RWPE1 (cell line): Measurements from ENCODE around the gene PRXL2B.

ENCODE experiments used
- CTCF ChIA-PET: fragments of 350-600 bp; sonication (Branson Sonifier 250); formaldehyde crosslinking; extraction: SDS; loops from one replicate; lab custom pipeline; 2021; lab: Yijun Ruan, JAX
- POLR2A ChIA-PET: fragments of 400-600 bp; formaldehyde crosslinking; extraction: SDS; loops from one replicate; lab custom pipeline; 2020; ENCODE audit warnings: antibody characterized with exemption; ENCODE audit not compliant: low non-redundant PET; lab: Yijun Ruan, JAX
- DNase-seq: peaks from one replicate; pipeline ENCODE4 v3.0.0; 2012; ENCODE audit warnings: low spot score
- H3K27ac ChIP-seq: fragments of 450-650 bp; 2 replicates; pipeline ENCODE4 v1.5.1; 2017
- TF ChIP-seq, protein P1 (sequence below): fragments of 450-650 bp; conservative IDR thresholded peaks from 2 replicates; pipeline ENCODE4 v1.5.1; 2017; ENCODE audit warnings: low read depth, mild to moderate bottlenecking

PRXL2B gene

GRCh38 chr1:2580691-2581090, 5.9 kb upstream of the PRXL2B start:
- ChIA-PET CTCF (no interaction called here), POLR2A (no interaction called here)
- TF ChIP-seq, protein P1, sequence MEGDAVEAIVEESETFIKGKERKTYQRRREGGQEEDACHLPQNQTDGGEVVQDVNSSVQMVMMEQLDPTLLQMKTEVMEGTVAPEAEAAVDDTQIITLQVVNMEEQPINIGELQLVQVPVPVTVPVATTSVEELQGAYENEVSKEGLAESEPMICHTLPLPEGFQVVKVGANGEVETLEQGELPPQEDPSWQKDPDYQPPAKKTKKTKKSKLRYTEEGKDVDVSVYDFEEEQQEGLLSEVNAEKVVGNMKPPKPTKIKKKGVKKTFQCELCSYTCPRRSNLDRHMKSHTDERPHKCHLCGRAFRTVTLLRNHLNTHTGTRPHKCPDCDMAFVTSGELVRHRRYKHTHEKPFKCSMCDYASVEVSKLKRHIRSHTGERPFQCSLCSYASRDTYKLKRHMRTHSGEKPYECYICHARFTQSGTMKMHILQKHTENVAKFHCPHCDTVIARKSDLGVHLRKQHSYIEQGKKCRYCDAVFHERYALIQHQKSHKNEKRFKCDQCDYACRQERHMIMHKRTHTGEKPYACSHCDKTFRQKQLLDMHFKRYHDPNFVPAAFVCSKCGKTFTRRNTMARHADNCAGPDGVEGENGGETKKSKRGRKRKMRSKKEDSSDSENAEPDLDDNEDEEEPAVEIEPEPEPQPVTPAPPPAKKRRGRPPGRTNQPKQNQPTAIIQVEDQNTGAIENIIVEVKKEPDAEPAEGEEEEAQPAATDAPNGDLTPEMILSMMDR: no peak
- no peak for DNase-seq
- H3K27ac ChIP-seq: no peak overlapping the region

- POLR2A ChIA-PET: interaction anchor here (0.5 kb wide), 1 partner anchor 350 kb away, joined by 3 read pairs; no protein-coding TSS in a partner anchor
- CTCF ChIA-PET: no interaction called here
- no peak for DNase-seq
- no peak overlapping the region for H3K27ac ChIP-seq
- TF ChIP-seq, protein P1: no peak
Measured at GRCh38 chr1:2582391-2582790, 4.2 kb upstream of the PRXL2B start.

GRCh38 chr1:2583331-2583791, 3.2 kb upstream of the PRXL2B start:
- H3K27ac ChIP-seq: no peak overlapping the region
- POLR2A ChIA-PET: no interaction called here
- CTCF ChIA-PET: interaction anchor here (1.0 kb wide), 1 partner anchor 20 kb away, joined by 3 read pairs; no protein-coding TSS in a partner anchor
- no peak for DNase-seq
- TF ChIP-seq, protein P1: no peak

DNA sequence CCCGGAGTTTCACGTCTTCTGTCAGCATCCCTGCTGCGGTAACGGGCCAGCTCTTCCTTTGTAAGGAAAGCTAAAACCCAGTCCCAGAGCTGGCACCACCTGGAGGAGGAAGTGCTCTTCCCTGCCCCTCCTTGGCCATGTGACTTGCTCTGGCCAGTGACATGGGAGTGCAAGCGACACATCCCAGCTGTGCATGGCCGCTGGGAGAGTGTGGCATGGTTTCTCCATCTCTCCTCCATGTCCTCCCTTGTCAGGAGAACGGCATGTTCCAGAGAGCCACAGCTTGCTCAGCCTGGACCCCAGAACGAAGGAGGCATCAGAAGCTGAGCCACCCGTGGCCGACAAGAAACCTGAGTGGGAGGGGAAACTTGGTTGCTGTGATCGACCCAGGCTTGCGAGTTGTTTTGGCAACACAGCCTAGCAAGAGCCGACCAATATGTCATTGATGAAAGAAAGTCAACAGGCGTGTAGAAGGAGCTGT, 2.7 kb upstream of the PRXL2B start:
- 0 out of 2 replicates have a peak overlapping the region, but pooled peaks have one; percentile 19 for H3K27ac ChIP-seq
- ChIA-PET CTCF (interaction anchor here (1.0 kb wide), 1 partner anchor 21 kb away, joined by 3 read pairs; no protein-coding TSS in a partner anchor), POLR2A (no interaction called here)
- no peak for DNase-seq
- TF ChIP-seq, protein P1: no peak

DNA sequence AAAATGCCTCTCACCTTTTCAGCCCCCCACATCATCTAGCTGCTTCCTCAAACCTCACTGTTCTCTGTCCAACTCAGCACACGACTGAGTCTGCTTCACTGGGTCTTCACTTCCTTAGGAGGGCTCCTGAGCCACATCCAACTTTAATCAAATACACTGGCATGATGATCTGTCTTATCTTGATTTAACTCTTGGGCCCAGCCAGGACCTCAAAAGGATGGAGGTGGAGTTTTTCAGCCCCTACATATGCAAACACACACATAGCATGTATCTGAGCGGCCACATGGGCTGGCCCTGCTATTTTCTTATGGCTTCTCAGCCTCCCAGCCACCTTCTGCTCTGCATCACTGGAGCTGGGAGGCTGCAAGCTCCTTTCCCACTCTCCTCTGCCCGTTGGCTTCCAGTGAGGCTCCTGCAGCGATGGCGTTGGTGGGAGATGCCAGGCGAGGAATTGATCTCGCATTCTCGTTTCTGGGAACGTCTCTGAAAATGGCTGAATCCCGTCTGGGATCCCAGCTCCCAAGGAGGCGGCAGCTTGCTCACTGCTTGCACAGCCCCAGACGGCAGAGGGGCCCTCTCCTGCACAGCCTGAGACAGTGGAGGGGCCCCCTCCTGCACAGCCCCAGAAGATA, 1.8 kb upstream of the PRXL2B start:
- POLR2A ChIA-PET: interaction anchor here (0.7 kb wide), 2 partner anchors 193 to 204 kb away, joined by 4 to 7 read pairs; no protein-coding TSS in a partner anchor
- DNase-seq: no peak
- H3K27ac ChIP-seq: peak overlapping the region; percentile 87
- CTCF ChIA-PET: no interaction called here
- TF ChIP-seq, protein P1: no peak

- POLR2A ChIA-PET: interaction anchor here (0.7 to 1.5 kb wide), 5 partner anchors 20 to 203 kb away, joined by 3 to 7 read pairs (median 4); partner anchors contain the start of gene TNFRSF14
- DNase-seq: peak; percentile 23
- CTCF ChIA-PET: interaction anchor here (0.6 to 0.9 kb wide), 2 partner anchors 30 to 1139 kb away, joined by 3 to 5 read pairs; partner anchors contain the start of gene TNFRSF14
Measured at GRCh38 chr1:2585318-2586092, 1.1 kb upstream of the PRXL2B start.

More at GRCh38 chr1:2585318-2586092, 1.1 kb upstream of the PRXL2B start:
- TF ChIP-seq, protein P1: no peak
- peak overlapping the region; percentile 87 for H3K27ac ChIP-seq
